Esophagus mucosa (tissue), 1 donor: ENCODE data around the gene ATXN2L. TPM values are rescaled to one million over a fixed set of nuclear protein-coding genes. Genes with fewer than 3 reads are reported as not detected.
A peak's percentile ranks its signal among the peaks of the same experiment; 100 is the strongest.
"Not testable (repeated sequence)": the region's sequence is repeated elsewhere in the genome, so short reads cannot be mapped to it uniquely, and the experiment has no call there.

Experiments used
- ATAC-seq: fragments of 200-7000 bp; cut with Tn5 transposase; one replicate; pipeline ENCODE4 v1.9.1; 2020
- total RNA-seq: library from RNA; stranded (reverse); gene quantifications from one replicate; pipeline ENCODE4 v1.2.4, GENCODE V29; 2023
- donor health status: DM: yes; HTN: yes; CAD: no.

Gene ATXN2L, protein sequence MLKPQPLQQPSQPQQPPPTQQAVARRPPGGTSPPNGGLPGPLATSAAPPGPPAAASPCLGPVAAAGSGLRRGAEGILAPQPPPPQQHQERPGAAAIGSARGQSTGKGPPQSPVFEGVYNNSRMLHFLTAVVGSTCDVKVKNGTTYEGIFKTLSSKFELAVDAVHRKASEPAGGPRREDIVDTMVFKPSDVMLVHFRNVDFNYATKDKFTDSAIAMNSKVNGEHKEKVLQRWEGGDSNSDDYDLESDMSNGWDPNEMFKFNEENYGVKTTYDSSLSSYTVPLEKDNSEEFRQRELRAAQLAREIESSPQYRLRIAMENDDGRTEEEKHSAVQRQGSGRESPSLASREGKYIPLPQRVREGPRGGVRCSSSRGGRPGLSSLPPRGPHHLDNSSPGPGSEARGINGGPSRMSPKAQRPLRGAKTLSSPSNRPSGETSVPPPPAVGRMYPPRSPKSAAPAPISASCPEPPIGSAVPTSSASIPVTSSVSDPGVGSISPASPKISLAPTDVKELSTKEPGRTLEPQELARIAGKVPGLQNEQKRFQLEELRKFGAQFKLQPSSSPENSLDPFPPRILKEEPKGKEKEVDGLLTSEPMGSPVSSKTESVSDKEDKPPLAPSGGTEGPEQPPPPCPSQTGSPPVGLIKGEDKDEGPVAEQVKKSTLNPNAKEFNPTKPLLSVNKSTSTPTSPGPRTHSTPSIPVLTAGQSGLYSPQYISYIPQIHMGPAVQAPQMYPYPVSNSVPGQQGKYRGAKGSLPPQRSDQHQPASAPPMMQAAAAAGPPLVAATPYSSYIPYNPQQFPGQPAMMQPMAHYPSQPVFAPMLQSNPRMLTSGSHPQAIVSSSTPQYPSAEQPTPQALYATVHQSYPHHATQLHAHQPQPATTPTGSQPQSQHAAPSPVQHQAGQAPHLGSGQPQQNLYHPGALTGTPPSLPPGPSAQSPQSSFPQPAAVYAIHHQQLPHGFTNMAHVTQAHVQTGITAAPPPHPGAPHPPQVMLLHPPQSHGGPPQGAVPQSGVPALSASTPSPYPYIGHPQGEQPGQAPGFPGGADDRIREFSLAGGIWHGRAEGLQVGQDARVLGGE
- total RNA-seq: 67.0 TPM

- ATAC-seq: peak; percentile 83
These were observed at the start of gene ATXN2L for GRCh38 chr16:28822520-28823290. ATXN2L (plus strand) TSS chr16:28822999; CDS start chr16:28823260, 261 bp downstream.

- ATAC-seq: not testable (repeated sequence)
These were observed 41.1 kb upstream of the ATXN2L start for GRCh38 chr16:28781697-28782096.

DNA sequence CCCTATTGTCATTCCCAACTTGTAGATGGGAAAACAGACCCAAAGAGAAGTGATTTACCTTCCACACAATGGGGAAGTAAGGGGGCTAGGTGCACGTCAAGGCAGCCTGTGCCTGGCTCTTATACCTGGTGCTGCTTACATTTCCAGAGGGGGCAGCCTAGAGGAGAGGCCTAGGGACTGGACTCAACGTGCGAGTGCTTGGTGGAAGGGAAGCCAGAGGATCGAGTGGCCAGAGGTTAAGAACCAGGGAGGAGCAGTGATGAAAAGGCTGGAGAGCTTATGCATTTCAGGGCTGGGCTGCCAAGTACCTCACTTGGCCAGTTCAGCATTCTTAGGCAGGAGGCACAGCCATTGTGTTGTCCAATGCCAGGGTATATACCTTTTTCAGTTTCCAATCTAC is 40.4 kb upstream of the ATXN2L start:
- ATAC-seq: not testable (repeated sequence)

GRCh38 chr16:28802235-28803019 is 20.4 kb upstream of the ATXN2L start:
- ATAC-seq: peak; percentile 76

- not testable (repeated sequence) for ATAC-seq
These were observed 15.2 kb upstream of the ATXN2L start for GRCh38 chr16:28807445-28808120.

GRCh38 chr16:28820016-28820415 is 2.8 kb upstream of the ATXN2L start:
- no peak for ATAC-seq

DNA sequence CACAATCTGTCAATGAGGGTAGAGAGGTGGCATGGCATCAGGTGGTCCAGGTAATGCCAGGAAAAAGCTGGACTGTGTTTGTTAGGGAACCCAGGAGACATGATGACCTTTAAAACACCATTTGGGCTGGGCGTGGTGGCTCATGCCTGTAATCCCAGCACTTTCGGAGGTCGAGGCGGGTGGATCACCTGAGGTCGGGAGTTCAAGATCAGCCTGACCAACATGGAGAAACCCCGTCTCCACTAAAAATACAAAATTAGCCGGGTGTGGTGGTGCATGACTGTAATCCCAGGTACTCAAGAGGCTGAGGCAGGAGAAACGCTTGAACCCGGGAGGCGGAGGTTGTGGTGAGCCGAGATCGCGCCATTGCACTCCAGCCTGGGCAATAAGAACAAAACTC is 2.3 kb upstream of the ATXN2L start:
- not testable (repeated sequence) for ATAC-seq

- ATAC-seq: no peak
These were observed 802 bp upstream of the ATXN2L start for GRCh38 chr16:28821874-28822519.

- ATAC-seq: peak; percentile 41
These were observed 583 bp downstream of the ATXN2L start for GRCh38 chr16:28823291-28823872.

- ATAC-seq: peak; percentile 91
These were observed 1.3 kb downstream of the ATXN2L start for GRCh38 chr16:28823873-28824716.

- ATAC-seq: no peak
These were observed 1.8 kb downstream of the ATXN2L start for GRCh38 chr16:28824717-28824973.

DNA sequence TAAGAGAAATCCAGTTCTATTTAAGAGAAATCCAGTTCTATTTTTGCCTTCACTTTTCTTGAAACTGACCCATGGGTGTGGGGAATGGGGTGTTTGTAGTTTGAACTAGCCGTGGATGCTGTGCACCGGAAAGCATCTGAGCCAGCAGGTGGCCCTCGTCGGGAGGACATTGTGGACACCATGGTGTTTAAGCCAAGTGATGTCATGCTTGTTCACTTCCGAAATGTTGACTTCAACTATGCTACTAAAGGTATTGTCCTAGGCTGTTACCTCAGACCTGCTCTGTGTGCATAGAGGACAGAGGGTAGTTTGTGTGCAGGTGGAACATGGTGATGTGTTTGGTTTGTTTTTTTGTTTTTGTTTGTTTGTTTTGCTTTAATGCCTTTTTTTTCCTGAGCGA is 3.3 kb downstream of the ATXN2L start:
- ATAC-seq: no peak

DNA sequence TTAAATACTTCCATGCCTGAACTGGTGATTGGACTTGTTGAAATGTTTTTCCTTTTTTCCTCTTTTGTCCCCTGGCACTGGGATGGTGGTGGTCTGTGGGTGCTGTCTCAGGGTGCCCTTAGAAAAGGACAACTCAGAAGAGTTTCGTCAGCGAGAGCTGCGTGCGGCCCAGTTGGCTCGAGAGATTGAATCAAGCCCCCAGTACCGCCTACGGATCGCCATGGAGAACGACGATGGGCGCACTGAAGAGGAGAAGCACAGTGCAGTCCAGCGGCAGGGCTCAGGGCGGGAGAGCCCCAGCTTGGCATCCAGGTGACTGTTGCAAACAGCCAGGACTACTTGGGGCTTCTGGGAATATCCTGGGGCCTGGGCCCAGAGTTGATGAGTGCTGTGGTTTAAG is 6.9 kb downstream of the ATXN2L start:
- no peak for ATAC-seq

GRCh38 chr16:28830531-28830930 is 7.7 kb downstream of the ATXN2L start:
- no peak for ATAC-seq

DNA sequence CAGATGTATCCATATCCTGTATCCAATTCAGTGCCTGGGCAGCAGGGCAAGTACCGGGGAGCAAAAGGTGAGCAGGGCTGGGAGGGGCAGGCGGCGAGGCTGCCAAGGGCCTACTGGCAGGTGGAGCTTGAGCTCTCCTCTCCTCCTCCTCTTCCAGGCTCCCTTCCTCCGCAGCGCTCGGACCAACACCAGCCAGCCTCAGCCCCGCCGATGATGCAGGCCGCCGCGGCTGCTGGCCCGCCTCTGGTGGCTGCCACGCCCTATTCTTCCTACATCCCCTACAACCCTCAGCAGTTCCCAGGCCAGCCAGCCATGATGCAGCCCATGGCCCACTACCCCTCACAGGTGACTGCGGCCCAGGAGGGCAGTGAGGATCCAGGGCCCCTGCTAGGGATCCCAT is 11.6 kb downstream of the ATXN2L start:
- no peak for ATAC-seq

DNA sequence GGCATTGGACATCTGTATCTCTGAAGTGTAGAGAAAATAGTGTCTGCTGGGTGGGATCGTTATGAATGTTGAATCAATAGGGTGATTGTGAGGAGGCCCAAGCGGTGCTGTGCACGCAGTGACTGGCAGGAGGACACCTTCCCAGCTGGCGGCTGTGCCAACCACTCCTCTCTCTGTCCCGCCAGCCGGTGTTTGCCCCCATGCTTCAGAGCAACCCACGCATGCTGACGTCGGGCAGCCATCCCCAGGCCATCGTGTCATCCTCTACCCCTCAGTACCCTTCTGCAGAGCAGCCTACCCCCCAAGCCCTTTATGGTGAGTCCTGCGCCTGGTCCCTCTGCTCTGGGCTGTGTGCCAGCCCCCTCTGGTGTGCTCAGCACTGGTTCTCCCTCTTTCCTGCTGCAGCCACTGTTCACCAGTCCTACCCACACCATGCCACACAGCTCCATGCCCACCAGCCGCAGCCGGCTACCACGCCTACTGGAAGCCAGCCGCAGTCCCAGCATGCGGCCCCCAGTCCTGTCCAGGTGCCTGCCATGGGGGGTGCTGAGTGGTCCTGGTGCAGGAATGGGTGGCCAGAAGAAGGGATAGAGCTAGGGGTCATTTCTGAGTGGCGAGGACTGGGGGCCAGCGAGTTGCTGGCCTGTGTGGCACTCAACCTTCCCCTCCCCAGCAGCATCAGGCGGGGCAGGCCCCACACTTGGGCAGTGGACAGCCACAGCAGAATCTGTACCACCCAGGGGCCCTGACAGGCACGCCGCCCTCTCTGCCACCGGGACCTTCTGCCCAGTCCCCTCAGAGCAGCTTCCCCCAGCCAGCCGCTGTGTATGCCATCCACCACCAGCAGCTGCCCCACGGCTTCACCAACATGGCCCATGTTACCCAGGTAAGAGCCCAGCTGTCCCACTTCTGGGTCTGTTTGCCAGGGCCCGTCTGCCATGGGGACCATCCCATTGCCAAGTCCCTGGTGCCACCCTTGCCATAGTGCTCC is 12.4 kb downstream of the ATXN2L start:
- peak; percentile 12 for ATAC-seq

DNA sequence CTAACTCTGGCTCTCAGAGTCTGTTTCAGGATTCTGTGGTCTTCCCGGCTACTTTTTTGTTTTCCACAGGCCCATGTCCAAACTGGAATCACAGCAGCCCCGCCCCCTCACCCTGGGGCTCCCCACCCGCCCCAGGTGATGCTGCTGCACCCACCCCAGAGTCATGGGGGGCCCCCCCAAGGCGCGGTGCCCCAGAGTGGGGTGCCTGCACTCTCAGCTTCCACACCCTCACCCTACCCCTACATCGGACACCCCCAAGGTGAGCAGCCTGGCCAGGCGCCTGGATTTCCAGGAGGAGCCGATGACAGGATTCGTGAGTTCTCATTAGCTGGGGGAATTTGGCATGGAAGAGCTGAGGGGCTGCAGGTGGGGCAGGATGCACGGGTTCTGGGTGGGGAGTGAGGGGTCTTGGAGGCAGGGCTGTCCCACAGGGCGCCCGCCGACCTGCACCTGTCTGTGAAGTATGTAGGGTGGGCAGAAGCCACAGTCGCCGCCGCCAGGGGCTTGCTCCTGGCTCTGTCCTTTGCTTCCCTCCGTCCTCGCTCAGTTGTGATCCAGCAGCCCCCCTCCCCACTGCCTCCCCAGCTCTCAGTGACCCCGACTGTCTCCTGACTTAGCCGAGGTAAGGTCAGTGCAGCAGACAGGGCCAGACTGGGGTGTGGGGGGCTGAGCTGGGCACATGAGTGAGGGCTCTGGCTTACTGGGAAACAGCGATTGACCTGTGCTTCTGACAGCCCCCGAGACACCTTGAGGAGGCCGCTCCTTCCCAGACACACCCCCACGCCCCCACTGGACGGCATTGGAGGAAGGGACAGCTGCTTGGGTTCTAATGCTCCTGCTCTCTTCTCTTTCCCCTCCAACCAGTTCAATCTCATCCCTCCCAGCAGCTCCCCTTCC is 13.3 kb downstream of the ATXN2L start:
- ATAC-seq: peak; percentile 12
